Right renal pelvis (tissue), 4 donors: ENCODE results near the gene TMEM19. TPM values are rescaled to one million over a fixed set of nuclear protein-coding genes. Genes with fewer than 3 reads are reported as not detected.

Experiments used
- polyA plus RNA-seq, 4 donors: library from polyadenylated mRNA; unstranded; fragments of 120-200 nt; gene quantifications; one replicate each; pipeline ENCODE4 v1.2.1, GENCODE V29; 2013; ENCODE audit not compliant: insufficient read length in 4 of 4

TMEM19 gene
- polyA plus RNA-seq, 4 donors, result 32.0 to 44.9 (median 42.0) TPM

Other genes with a start within 250 kb of the TMEM19 start
- 10 to 100 TPM; 16.5 to 21.1 (median 18.8) TPM for gene LGR5, start 246.3 kb upstream of the TMEM19 start, polyA plus RNA-seq
- gene ZFC3H1, start 22.2 kb upstream of the TMEM19 start, polyA plus RNA-seq, result 10 to 100 TPM; 57.3 to 75.2 (median 68.5) TPM
- 10 to 100 TPM; 13.8 to 18.6 (median 17.1) TPM for gene THAP2, start 21.8 kb upstream of the TMEM19 start, polyA plus RNA-seq
- gene RAB21, start 68.8 kb downstream of the TMEM19 start, polyA plus RNA-seq, result 10 to 100 TPM; 57.9 to 76.9 (median 72.3) TPM
- 10 to 100 TPM; 45.3 to 61.0 (median 56.9) TPM for gene TBC1D15, start 153.7 kb downstream of the TMEM19 start, polyA plus RNA-seq